ENCODE data around the gene TRAPPC2.
"Not testable (repeated sequence)": the region's sequence is repeated elsewhere in the genome, so short reads cannot be mapped to it uniquely, and the experiment has no call there.

Gene TRAPPC2

DNA sequence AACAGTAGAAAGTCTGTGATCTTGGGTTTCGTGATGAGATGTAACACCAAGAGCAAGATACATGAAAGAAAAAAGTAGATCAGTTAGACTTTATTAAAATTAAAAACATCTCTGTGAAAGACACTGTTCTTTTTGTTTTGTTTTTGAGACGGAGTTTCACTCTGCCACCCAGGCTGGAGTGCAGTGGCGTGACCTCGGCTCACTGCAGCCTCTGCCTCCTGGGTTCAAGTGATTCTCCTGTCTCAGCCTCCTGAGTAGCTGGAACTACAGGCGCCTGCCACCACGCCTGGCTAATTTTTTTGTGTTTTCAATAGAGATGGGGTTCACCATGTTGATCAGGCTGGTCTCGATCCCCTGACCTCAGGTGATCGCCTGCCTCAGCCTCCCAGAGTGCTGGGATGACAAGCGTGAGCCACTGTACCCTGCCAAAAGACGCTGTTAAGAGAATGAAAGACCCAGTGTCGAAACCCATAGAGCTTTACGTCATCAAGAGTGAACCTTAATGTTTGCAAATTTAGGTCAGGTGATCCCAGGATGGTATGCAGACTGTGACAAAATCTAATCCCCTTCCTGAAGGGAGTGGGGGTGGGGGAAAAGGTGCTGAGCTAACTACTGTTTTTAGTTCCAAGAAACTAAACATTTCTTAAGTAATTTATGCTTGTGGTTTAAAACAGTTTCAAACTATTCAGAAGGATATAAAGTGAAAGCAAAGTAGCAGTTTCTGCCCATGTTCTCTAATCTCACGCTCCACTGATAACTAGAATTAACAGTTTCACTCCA is 8.2 kb upstream of the TRAPPC2 start:
- no peak for FAIRE-seq

DNA sequence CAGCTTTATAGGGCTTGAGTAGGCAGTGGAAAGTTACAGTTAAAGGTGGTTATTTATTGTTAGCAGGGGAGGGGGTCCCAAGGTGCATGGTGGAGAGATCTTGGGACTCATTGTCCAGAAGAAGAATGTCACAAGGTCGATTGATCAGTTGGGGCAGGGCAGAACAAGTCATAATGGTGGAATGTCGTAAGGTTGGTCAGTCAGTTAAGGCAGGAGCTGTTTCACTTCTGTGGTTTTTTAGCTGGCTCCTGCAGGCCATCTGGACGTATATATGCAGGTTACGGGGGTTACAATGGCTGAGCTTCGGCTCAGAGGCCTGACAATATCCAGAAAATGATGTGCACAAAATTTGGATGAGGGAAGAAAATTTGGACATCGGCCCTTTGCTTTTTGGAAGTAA is 7.3 kb upstream of the TRAPPC2 start:
- no peak for FAIRE-seq

GRCh38 chrX:13733506-13733905 is 914 bp downstream of the TRAPPC2 start:
- no peak for FAIRE-seq

DNA sequence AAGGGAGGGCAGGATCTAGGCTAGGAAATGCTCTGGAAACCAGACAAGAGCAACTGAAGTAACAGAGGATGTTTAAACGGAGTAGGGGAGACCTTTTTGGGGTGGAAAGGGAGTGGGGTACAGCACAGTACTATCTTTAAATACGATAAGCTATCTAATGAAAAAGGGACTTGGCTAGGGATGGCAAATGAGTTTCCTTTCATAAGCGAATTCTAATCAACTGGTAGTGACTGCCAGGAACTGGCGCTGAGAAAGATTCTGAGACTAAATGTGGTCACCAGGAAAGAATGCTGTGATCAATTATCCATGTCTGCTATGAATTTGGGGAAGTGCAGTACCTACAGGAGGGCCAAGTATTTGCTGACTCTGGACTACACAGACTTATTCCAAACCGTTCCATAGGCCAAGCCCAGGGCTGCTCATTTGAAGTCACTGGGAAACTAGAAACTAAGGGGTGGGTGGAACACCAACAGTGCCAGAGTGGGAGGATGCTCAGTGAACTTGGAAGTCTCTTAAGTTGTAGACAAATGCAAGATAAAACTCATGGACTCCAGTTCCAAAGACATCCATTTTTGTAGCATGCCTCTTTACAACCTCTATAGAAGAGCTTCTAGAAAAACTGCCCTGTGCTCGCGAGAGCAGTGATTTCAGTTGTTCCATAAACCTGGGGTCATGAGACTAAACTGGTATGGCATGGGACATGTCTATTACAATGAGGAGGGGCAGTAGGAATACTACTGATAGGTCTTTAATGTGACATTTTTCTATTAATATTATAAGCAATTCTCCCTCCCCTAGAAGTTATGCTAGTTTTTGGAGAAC is 2.0 kb downstream of the TRAPPC2 start:
- no peak for FAIRE-seq

GRCh38 chrX:13730523-13730922 is 3.9 kb downstream of the TRAPPC2 start:
- not testable (repeated sequence) for FAIRE-seq

- not testable (repeated sequence) for FAIRE-seq
Measured at GRCh38 chrX:13726583-13726982, 7.8 kb downstream of the TRAPPC2 start.

DNA sequence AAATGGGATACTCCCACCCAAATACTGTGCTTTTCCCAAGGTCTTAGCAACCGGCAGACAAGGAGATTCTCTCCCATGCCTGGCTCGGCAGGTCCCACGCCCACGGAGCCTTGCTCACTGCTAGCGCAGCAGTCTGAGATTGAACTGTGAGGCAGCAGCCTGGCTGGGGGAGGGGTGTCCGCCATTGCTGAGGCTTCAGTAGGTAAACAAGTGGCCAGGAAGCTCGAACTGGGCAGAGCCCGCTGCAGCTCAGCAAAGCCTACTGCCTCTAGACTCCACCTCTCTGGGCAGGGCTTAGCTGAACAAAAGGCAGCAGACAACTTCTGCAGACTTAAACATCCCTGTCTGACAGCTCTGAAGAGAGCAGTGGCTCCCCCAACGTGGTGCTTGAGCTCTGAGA is 9.5 kb downstream of the TRAPPC2 start:
- FAIRE-seq, result not testable (repeated sequence)

- FAIRE-seq, result no peak
Measured at GRCh38 chrX:13721819-13722519, 12.5 kb downstream of the TRAPPC2 start.

DNA sequence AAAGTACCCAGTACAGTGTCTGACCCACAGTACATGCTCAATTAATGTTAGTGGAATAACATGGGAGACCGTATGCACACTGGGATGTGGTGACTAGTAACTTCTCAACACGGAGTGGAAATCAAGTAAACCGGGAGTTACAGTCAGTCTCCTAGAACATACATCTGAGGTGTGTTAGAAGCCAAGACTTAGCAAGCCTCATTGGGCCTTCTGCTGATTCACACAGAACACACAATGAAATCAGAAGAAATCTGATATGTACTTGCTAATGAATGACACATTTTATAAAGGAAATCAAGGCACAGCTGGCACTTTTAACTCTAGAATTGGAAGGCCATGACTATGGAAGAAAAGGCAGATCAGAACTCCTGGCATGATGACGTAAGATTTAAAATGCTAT is 13.0 kb downstream of the TRAPPC2 start:
- no peak for FAIRE-seq

DNA sequence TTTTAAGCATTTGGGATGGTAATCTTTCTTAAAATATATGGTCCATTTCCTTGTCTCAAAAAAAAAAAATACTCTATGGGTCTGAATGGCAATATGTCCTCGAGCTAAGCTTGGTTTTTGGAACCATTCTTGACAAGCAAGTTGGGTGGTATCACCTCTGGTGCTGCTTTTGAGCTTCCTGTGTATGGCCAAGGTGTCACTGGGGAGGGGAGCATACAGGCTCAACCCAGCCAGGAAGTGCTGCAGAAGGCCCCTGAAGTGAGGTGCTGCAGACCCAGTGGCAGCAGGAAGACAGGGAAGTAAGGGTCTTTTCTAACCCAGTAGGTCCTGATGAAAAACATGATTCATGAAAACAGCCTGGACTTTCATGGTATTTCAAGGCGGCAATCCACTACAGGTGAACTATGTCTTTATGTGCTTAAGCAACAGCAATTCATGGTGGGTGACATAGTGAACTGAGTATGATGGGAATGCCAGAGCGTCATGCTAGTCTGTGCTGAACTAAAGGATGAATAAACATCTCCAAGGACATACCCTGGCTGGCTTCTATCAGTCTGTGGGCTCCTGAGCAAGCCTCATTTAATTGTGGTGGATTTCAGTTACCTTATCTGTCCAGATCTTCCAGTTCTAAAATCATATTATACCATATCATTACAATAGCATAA is 15.1 kb downstream of the TRAPPC2 start:
- no peak for FAIRE-seq

DNA sequence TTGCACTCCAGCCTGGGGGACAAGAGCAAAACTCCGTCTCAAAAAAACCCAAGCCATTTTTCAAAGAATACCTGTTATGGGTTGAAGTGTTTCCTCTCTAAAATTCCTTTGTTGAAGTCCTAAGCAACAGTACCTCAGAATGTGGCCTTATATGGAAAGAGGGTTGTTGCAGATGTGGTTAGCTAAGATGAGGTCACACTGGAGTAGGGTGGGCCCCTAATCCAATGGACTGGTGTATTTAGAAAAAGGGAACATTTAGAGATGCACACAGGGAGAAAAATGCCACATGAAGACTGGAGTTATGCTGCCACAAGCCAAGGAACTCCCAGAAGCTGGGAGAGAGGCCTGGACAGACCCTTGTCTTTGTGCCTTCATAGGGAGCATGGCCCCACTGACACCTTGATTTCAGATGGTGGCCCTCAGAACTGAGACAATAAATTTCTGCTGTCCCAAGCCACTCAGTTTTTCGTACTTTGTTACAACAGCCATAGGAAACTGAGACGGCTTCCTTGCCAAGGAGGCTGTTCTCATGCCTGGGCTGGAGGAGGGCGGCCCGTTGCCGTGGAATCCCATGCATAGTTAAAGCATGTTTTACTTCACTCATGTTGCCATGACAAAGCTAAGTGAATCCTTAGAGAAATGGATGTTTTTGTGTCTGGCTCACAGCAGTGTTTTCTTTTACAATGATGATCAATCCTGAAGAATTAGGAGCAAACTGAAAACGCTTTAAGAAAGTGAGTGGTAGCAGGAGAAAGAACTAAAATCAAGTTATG is 16.5 kb downstream of the TRAPPC2 start:
- FAIRE-seq, result no peak

GRCh38 chrX:13716905-13717304 is 17.5 kb downstream of the TRAPPC2 start:
- FAIRE-seq, result peak; percentile 25

- no peak for FAIRE-seq
Measured at GRCh38 chrX:13716455-13716854, 18.0 kb downstream of the TRAPPC2 start.

DNA sequence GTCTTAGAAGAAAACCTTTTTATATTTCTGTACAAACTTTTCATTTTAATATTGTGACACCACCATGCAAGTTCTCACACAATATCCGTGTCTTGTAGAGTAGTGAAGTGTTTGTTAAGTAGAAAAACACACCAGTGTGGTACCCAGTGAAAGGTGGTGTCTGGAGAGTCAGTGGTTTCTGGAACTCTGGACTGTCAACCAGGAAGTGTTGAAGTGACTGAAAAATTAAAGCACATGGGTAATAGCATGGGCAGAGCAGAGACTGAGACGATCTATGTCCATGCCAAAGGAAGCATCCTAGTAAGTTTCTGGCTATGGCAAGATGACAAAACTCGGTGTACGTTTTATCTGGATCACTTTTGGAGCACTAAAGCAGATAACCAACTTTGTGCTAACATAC is 23.3 kb downstream of the TRAPPC2 start:
- no peak for FAIRE-seq

DNA sequence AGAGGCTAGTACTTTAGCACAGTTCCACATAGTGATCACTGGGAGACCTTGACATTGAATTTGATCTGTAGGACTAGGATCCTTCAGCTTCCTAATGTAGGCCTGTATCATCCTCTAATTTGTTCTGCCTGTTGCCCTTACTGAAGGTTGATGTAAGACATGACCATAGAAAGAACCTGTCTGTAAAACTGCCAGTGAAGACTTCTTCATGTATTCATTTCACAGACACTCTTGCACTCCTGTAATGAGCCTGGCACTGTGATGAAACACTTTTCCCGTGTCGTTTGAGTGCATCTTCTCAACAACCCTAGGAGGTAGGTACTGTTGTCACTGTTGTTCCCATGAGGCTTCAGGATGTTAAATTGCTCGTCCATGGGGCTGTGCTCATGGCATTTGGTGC is 30.8 kb downstream of the TRAPPC2 start:
- no peak for FAIRE-seq

DNA sequence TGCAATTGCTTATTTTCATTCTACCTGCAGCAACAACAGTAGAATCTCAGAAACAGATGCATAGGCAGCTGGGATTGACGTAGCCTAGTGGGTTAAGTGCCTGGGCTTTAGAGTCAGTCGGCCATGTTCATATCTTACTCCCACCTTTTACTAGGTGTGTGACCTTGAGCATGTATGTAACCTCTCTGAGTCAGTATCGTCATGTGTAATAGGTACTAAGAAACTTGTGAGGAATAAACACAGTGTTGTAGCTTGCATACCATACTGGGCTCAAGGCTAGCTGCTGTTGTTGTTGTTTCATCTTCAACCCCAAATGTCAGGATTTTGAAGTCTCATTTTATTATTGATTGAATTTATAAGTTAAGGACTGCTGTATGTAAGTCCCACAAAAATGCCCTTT is 31.3 kb downstream of the TRAPPC2 start:
- FAIRE-seq, result no peak

DNA sequence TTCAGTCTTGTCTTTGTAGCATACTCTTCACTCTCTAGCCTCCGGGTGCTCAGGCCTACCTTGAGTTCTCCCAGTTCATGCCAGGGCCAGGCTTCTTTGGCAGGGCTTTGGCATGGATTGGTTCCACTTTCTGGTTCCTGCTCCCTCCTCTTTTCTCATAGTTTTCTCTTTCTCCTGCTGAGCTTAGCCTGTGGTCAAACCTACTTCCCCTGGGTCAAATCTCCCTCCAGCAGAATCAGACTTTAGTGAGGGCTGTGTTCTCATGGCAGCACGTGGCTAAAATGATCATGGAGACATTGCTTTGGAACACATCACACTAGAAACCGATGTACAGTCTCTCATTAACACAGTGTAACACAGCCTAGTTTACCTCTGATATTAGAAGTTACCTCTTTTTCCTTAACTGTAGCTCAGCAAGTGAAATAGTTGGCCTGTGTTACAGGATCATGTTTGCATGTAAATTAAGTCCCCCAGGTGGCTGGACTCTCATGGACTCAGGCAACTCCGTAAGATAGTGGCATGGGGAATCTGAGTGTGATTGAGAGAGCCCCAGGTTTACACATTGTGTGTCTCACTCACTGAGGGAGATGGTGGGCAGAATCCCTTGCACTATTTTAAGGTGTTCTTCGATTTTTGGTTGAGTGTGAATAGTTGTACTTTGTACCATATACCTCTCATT is 32.2 kb downstream of the TRAPPC2 start:
- FAIRE-seq, result no peak

DNA sequence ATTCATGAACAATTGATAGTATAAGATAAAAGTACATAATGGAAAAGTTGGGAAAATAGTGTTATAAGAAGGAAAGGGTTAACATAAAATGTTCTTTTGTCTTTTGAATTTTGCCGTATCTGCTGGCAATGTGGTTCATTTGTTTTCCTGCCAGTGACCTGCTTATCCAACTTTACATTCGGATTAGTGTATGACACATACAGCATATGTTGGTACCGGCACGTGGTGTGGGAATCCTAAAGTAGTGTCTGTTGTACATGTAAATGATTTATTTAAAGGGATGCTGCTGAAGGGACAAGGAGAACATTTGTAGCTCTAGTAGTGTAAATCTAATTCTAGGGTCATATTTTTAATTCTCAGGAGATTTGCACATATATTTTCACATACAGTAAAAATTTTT is 34.0 kb downstream of the TRAPPC2 start:
- FAIRE-seq, result no peak

GRCh38 chrX:13699183-13699826 is 35.1 kb downstream of the TRAPPC2 start:
- FAIRE-seq, result no peak

GRCh38 chrX:13698432-13698831 is 36.0 kb downstream of the TRAPPC2 start:
- FAIRE-seq, result no peak

DNA sequence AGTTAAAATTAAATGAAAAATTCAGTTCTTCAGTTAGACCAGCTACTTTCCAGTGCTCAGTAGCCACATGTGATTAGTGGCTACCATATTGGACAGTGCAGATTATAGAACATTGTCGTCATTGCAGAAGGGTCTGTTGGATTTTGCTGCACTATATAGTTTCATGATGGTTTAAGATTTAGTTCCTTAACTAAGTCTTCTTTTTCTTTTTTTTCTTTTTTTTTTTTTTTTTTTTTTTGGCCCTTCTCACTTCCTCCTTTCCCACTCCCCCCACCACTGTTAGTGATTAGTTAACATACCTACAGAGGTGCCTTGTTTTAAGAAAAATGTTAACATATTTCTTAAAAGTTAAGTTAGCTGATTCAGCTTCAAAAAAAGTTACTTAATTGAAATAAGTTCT is 36.4 kb downstream of the TRAPPC2 start:
- no peak for FAIRE-seq

Measured in G401.6 (cell line).